Measurements from ENCODE around the gene MAD1L1. TPM values are rescaled to one million over a fixed set of nuclear protein-coding genes. Genes with fewer than 3 reads are reported as not detected.

The MAD1L1 gene
- total RNA-seq, 1 experiment from 2014 or later = 38.5 TPM

GRCh38 chr7:1942941-1943289 lies 289.8 kb downstream of the MAD1L1 start:
- Histone ChIP-seq H4K20me1 (ENCODE audit: insufficient read depth) (no peaks in the 10 kb centered on the region), H3K9me2 (ENCODE audit: insufficient read depth) (no peaks in the 10 kb centered on the region), H3K4me2 (ENCODE audit: low read length) (no peak overlapping the region), H3K9me3 (ENCODE audit: control insufficient read depth in 1 of 2, insufficient read depth in 1 of 2, low read depth in 1 of 2, low read length in 2 of 2) (no peaks in the 10 kb centered on the region), H2AFZ (ENCODE audit: low read depth, low read length, poor library complexity, severe bottlenecking) (no peak overlapping the region), H3K4me3 (replicated peaks in 1 of 2; ENCODE audit: low read depth in 1 of 2, low read length in 2 of 2) (no peak overlapping the region), H3K79me2 (ENCODE audit: insufficient read depth, low read length) (no peaks in the 10 kb centered on the region; the same call in 1 of the 2 replicates), H3K27ac (ENCODE audit: low read depth, low read length) (no peak overlapping the region), H3K27me3 (ENCODE audit: insufficient read depth, low read length) (no peaks in the 10 kb centered on the region), H3K9ac (ENCODE audit: low read length) (no peak overlapping the region), H3K4me1 (ENCODE audit: control insufficient read depth in 1 of 2, insufficient read depth in 2 of 2, low read length in 2 of 2) (peaks cover 13% of the 10 kb centered on the region in 2 experiments; a peak in 3 of 4 replicates), H3K36me3 (ENCODE audit: control insufficient read depth in 1 of 2, insufficient read depth in 2 of 2, low read length in 2 of 2) (no peaks in the 10 kb centered on the region)
- ChIA-PET CTCF (no interaction called here), POLR2A (no interaction called here), RAD21 (ENCODE audit: low non-redundant PET in 1 of 2, low total read pairs in 2 of 2, uncharacterized antibody in 2 of 2, unreplicated experiment in 2 of 2) (no interaction called here)
- intact Hi-C loops (cut with micrococcal nuclease) = no loop called here
- no peak for TF ChIP-seq EZH2phosphoT487 (IDR thresholded peaks at IDR 0.05; ENCODE audit: borderline replicate concordance)
- TF ChIP-seq ELF1 (IDR thresholded peaks at IDR 0.05; ENCODE audit: borderline replicate concordance, low read depth) = no peak
- BruUV-seq (replicated peaks) = no TSS peak
- DNase-seq (ENCODE audit: low read depth, low spot score) = no peak
- no peak for ATAC-seq

- no peaks in the 10 kb centered on the region; the same call in 1 of the 2 replicates for H3K79me2 ChIP-seq (ENCODE audit: insufficient read depth, low read length)
- no peak overlapping the region for H3K4me2 ChIP-seq (ENCODE audit: low read length)
- no TSS peak for BruUV-seq (replicated peaks)
- ATAC-seq = no peak
- ChIA-PET POLR2A (no interaction called here), RAD21 (ENCODE audit: low non-redundant PET in 1 of 2, low total read pairs in 2 of 2, uncharacterized antibody in 2 of 2, unreplicated experiment in 2 of 2) (no interaction called here), CTCF (no interaction called here)
- H3K4me3 ChIP-seq (replicated peaks in 1 of 2; ENCODE audit: low read depth in 1 of 2, low read length in 2 of 2) = no peak overlapping the region
- H4K20me1 ChIP-seq (ENCODE audit: insufficient read depth) = no peaks in the 10 kb centered on the region
- H3K27ac ChIP-seq (ENCODE audit: low read depth, low read length) = no peak overlapping the region
- no peak overlapping the region for H3K9ac ChIP-seq (ENCODE audit: low read length)
- DNase-seq (ENCODE audit: low read depth, low spot score) = no peak
- no peak for TF ChIP-seq EGR1 (IDR thresholded peaks at IDR 0.05; ENCODE audit: low read depth)
- TF ChIP-seq POLR2AphosphoS5 (IDR thresholded peaks at IDR 0.05; ENCODE audit: low read depth, low read length) = no peak
- no peak for TF ChIP-seq ATF3 (IDR thresholded peaks at IDR 0.05)
- TF ChIP-seq CBX3 (IDR thresholded peaks at IDR 0.05; ENCODE audit: low read depth) = no peak
- no peak for TF ChIP-seq SRF (IDR thresholded peaks at IDR 0.05; ENCODE audit: low read depth)
- no peak for TF ChIP-seq TCF7L2 (IDR thresholded peaks at IDR 0.05; ENCODE audit: borderline replicate concordance, extremely low read depth, insufficient read depth, insufficient read length)
- no peak for TF ChIP-seq SP1 (IDR thresholded peaks at IDR 0.05; ENCODE audit: low read depth)
- intact Hi-C loops (cut with micrococcal nuclease) = no loop called here
- H2AFZ ChIP-seq (ENCODE audit: low read depth, low read length, poor library complexity, severe bottlenecking) = no peak overlapping the region
- H3K36me3 ChIP-seq (ENCODE audit: control insufficient read depth in 1 of 2, insufficient read depth in 2 of 2, low read length in 2 of 2) = no peaks in the 10 kb centered on the region
- no peaks in the 10 kb centered on the region for H3K9me2 ChIP-seq (ENCODE audit: insufficient read depth)
- no peaks in the 10 kb centered on the region for H3K9me3 ChIP-seq (ENCODE audit: control insufficient read depth in 1 of 2, insufficient read depth in 1 of 2, low read depth in 1 of 2, low read length in 2 of 2)
- H3K4me1 ChIP-seq (ENCODE audit: control insufficient read depth in 1 of 2, insufficient read depth in 2 of 2, low read length in 2 of 2) = peaks cover 13% of the 10 kb centered on the region in 2 experiments; a peak in 3 of 4 replicates
- H3K27me3 ChIP-seq (ENCODE audit: insufficient read depth, low read length) = no peaks in the 10 kb centered on the region
Measured at GRCh38 chr7:1942243-1942940, 290.4 kb downstream of the MAD1L1 start.
